Testis (tissue), 3 donors: ENCODE measurements around the gene NRROS. TPM values are rescaled to one million over a fixed set of nuclear protein-coding genes. Genes with fewer than 3 reads are reported as not detected.

Experiments
- DNase-seq: peaks from one replicate; pipeline ENCODE4 v3.0.0-alpha.2; 2019
- H3K27ac ChIP-seq, 2 donors: fragments of 200-600 bp; sonication (generic); one replicate each; pipeline ENCODE4 v1.5.1; 2019
- H3K27me3 ChIP-seq: fragments of 200-600 bp; sonication (generic); one replicate; pipeline ENCODE4 v1.5.1; 2019
- H3K36me3 ChIP-seq: fragments of 200-600 bp; sonication (generic); one replicate; pipeline ENCODE4 v1.5.1; 2017; ENCODE audit warnings: low read depth; ENCODE audit errors: missing control alignments
- H3K4me1 ChIP-seq: fragments of 200-600 bp; sonication (generic); one replicate; pipeline ENCODE4 v1.5.1; 2019
- H3K4me3 ChIP-seq, 2 donors: fragments of 200-600 bp; sonication (generic); one replicate each; pipeline ENCODE4 v1.5.1; 2017 to 2019
- H3K9me3 ChIP-seq: fragments of 200-600 bp; sonication (generic); one replicate; pipeline ENCODE4 v1.5.1; 2017
- CTCF ChIP-seq, 3 experiments: fragments of 450-650 bp in 2 of 3; fragments of 200-600 bp in 1 of 3; sonication (generic) in 1 of 3; IDR thresholded peaks; one replicate each; pipeline ENCODE4 v1.5.1; 2016 to 2019; ENCODE audit warnings: antibody characterized with exemption in 3 of 3, mild to moderate bottlenecking in 2 of 3, moderate library complexity in 1 of 3
- POLR2A ChIP-seq: fragments of 450-650 bp; IDR thresholded peaks from one replicate; pipeline ENCODE4 v1.6.1; 2017; ENCODE audit warnings: antibody characterized with exemption, mild to moderate bottlenecking, moderate library complexity
- WGBS, 2 donors: methylation state at CpG; one replicate each; pipeline ENCODE4 v1.1.5; 2018; 5-methylcytosine and 5-hydroxymethylcytosine counted together
- intact Hi-C: fragments of 100-400 bp; cut with DNase I; formaldehyde crosslinking; loops from one replicate; pipeline ENCODE4 v1.15.1; 2023; ENCODE audit warnings: low total_unique reads
- polyA plus RNA-seq: library from polyadenylated mRNA; stranded (reverse); fragments of 350-450 nt; fragmentation: Illumina TruSeq; extraction: RNeasy Lipid Tissue Mini Kit (QIAGEN cat#74804); gene quantifications from one replicate; pipeline ENCODE4 v1.2.3, GENCODE V29; 2014; ENCODE audit warnings: low read depth, low replicate concordance; ENCODE audit not compliant: insufficient read depth
- small RNA-seq, 2 donors: library from RNA; depleted of rRNA; stranded (forward); fragments of <200 nt; gene quantifications; one replicate each; pipeline ENCODE3, GENCODE V24; 2016
- total RNA-seq, 2 donors: library from RNA; depleted of rRNA; stranded (reverse); fragments of >200 nt; gene quantifications; one replicate each; pipeline ENCODE4 v1.2.3, GENCODE V29; 2016

NRROS gene
- total and polyA plus RNA-seq, 3 donors from 2014 or later, result 2.8 to 5.5 (median 3.2) TPM

- no peaks in the 10 kb centered on the region for H3K36me3 ChIP-seq
- no peaks in the 10 kb centered on the region for H3K9me3 ChIP-seq
- TF ChIP-seq CTCF (IDR thresholded peaks at IDR 0.05) (no peak), POLR2A (no peak)
- 87 to 90% methylated on average over 7 of the region's 7 CpGs for WGBS, 2 donors
- intact Hi-C loops, result no loop called here
- no peak overlapping the region for H3K27ac ChIP-seq
- DNase-seq, result no peak
- no peaks in the 10 kb centered on the region for H3K27me3 ChIP-seq
- H3K4me3 ChIP-seq, result no peak overlapping the region
- peaks cover 7% of the 10 kb centered on the region for H3K4me1 ChIP-seq
Measured at GRCh38 chr3:196708467-196708866, 69.0 kb downstream of the NRROS start.

Small RNAs within 50 kb of the gene (small RNA-seq; reads per million reads assigned to genes)
- 0 reads per million in 2 donors for gene RNU6-646P

Other genes with a start within 250 kb of the NRROS start
- 10 to 100 TPM; 40.4 to 49.1 TPM for gene UBXN7, start 207.3 kb upstream of the NRROS start, total RNA-seq
- gene UBXN7, start 207.3 kb upstream of the NRROS start, polyA plus RNA-seq, result 40.2 TPM
- gene RNF168, start 135.9 kb upstream of the NRROS start, total RNA-seq, result 10 to 100 TPM; 37.7 to 52.8 TPM
- gene RNF168, start 135.9 kb upstream of the NRROS start, polyA plus RNA-seq, result 45.4 TPM
- under 1 TPM; 0.24 to 0.25 TPM for gene SMCO1, start 124.3 kb upstream of the NRROS start, total RNA-seq
- 0.91 TPM for gene SMCO1, start 124.3 kb upstream of the NRROS start, polyA plus RNA-seq
- gene WDR53, start 71.1 kb upstream of the NRROS start, total RNA-seq, result 10 to 100 TPM; 25.8 to 38.6 TPM
- 140 TPM for gene WDR53, start 71.1 kb upstream of the NRROS start, polyA plus RNA-seq
- gene FBXO45, start 71.0 kb upstream of the NRROS start, total RNA-seq, result 10 to 100 TPM; 11.0 to 16.4 TPM
- gene FBXO45, start 71.0 kb upstream of the NRROS start, polyA plus RNA-seq, result 20.4 TPM
- 10 to 100 TPM in 1 of 2 donors, 1 to 10 TPM in 1; 7.4 to 11.1 TPM for gene CEP19, start 72.6 kb downstream of the NRROS start, total RNA-seq
- 17.1 TPM for gene CEP19, start 72.6 kb downstream of the NRROS start, polyA plus RNA-seq
- gene PIGX, start 72.7 kb downstream of the NRROS start, total RNA-seq, result 10 to 100 TPM; 23.8 to 37.5 TPM
- 21.6 TPM for gene PIGX, start 72.7 kb downstream of the NRROS start, polyA plus RNA-seq
- 10 to 100 TPM; 47.4 to 49.2 TPM for gene PAK2, start 100.2 kb downstream of the NRROS start, total RNA-seq
- 30.7 TPM for gene PAK2, start 100.2 kb downstream of the NRROS start, polyA plus RNA-seq
- 10 to 100 TPM; 76.8 to 83.9 TPM for gene SENP5, start 228.2 kb downstream of the NRROS start, total RNA-seq
- gene SENP5, start 228.2 kb downstream of the NRROS start, polyA plus RNA-seq, result 40.9 TPM